ENCODE data around the gene CDH12.

CDH12 gene

DNA sequence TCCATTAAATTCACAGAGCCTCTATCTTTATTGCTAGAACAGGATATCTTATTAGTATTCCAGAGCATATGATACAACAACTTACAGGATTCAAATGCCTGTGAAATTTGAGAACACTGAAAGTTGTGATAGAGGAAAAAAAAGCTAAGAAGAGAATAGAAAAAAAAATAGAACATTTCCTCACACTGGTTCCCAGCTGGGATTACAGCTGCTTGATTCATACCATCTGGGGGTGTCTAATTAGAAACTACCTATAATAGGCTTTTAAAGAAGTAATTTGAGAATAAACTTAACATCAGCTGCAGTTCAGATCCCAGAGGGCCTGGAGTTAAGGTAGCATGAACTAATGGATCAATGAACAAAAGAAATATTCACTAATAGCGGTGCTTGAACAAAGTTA, 922.0 kb downstream of the CDH12 start:
- no peak for FAIRE-seq
- TF ChIP-seq POLR2A (IDR thresholded peaks at IDR 0.05; ENCODE audit: low read depth, low read length) (no peak), POLR2AphosphoS5 (IDR thresholded peaks at IDR 0.05; ENCODE audit: low read depth, low read length) (no peak), TAF1 (IDR thresholded peaks at IDR 0.05; ENCODE audit: borderline replicate concordance, low read depth, low read length) (no peak)
- DNase-seq (ENCODE audit: insufficient read length) = no peak

DNA sequence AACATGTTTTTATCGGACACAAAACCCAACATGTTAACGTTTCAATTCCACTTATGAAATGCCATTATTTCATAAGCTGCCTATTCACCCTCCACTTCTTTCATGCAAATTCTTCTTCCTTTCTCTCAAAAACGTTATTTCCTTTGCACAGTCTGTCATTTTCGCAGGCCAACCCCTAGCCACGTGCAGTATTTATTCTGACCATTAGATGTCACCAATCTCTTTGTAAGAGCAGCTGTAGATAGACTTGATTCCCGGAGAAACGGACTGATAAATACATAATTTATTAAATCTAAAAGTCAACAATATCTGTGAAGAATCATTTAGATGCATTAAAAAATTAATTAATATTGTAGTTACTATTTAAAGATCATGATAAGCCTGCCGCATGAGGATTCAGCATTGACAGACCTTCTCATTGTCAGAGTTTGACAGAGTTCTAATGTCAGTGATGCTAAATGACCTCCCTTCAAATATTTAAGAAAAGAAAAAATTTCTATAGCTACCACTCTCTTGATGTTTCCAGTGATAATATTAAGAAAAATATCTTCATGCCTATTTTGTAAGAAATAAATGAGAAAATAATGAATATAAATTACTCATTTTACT, 933.6 kb downstream of the CDH12 start:
- DNase-seq (ENCODE audit: insufficient read length) (no peak), FAIRE-seq (peak; percentile 77)
- TF ChIP-seq POLR2AphosphoS5 (IDR thresholded peaks at IDR 0.05; ENCODE audit: low read depth, low read length) (no peak), POLR2A (IDR thresholded peaks at IDR 0.05; ENCODE audit: low read depth, low read length) (no peak), TAF1 (IDR thresholded peaks at IDR 0.05; ENCODE audit: borderline replicate concordance, low read depth, low read length) (no peak)

DNA sequence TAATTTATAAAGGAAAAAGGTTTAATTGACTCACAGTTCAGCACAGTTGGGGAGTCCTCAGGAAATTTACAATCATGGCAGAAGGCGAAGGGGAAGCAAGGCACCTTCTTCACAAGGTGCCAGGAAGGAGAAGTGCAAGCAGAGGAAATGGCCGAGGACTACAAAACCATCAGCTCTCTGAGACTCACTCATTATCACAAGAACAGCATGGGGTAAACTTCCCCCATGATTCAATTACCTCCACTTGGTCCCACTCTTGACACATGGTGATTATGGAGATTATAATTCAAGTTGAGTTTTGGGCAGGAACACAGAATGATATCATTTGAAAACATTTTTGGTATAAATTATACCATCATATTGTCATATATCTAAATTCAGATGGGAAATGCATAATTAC, 934.7 kb downstream of the CDH12 start:
- no peak for DNase-seq (ENCODE audit: insufficient read length)
- no peak for FAIRE-seq
- TF ChIP-seq TAF1 (IDR thresholded peaks at IDR 0.05; ENCODE audit: borderline replicate concordance, low read depth, low read length) (no peak), POLR2A (IDR thresholded peaks at IDR 0.05; ENCODE audit: low read depth, low read length) (no peak), POLR2AphosphoS5 (IDR thresholded peaks at IDR 0.05; ENCODE audit: low read depth, low read length) (no peak)

DNA sequence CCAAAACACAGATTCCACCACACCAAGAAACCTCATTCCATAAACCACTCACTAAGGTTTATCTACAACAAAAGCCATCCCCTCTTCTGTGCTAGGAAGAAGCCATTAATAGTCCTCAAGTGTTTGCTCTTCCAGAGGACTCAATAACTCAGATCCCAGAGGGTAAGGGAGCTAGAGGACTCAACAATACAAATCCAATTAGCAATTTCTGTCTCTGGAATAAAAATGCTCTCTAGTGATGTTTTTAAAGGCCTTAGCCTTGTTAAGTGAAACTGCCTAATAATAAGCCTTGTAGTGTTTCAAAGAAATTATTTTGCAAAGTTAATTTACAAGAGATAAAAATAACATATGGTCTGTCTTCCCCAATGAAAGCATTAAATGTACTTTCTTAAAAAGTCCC, 942.4 kb downstream of the CDH12 start:
- FAIRE-seq (no peak), DNase-seq (ENCODE audit: insufficient read length) (no peak)
- TF ChIP-seq POLR2AphosphoS5 (IDR thresholded peaks at IDR 0.05; ENCODE audit: low read depth, low read length) = no peak

DNA sequence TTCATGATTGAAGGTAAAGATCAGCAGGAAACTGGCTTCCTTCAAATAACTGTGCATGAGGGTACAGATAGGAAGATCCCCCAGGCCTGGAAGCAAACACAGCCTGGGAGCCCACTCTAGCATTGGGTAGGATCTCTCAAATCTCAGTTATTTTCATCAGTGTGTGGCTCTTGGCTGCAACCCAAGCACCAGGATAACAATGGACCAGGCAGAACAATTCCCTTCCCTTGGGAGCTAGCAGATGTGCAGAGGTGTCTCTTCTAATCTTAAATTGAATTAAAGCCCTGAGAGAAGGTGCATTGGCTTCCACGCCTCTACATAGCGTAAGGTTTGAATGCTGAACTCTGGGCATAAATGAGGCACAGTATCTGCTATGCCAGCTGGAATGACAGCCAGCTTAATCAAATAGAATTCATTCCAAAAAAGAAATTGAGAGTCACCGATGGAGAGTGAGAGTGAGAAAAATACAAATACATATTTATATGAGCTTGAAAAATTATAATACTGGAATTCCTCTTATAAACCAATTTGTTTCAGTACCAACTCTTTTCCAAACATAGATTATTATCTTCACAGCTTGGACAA, 957.3 kb downstream of the CDH12 start:
- TF ChIP-seq POLR2AphosphoS5 (IDR thresholded peaks at IDR 0.05; ENCODE audit: low read depth, low read length) (no peak), POLR2A (IDR thresholded peaks at IDR 0.05; ENCODE audit: low read depth, low read length) (no peak), TAF1 (IDR thresholded peaks at IDR 0.05; ENCODE audit: borderline replicate concordance, low read depth, low read length) (no peak)
- DNase-seq (ENCODE audit: insufficient read length) (no peak), FAIRE-seq (no peak)

DNA sequence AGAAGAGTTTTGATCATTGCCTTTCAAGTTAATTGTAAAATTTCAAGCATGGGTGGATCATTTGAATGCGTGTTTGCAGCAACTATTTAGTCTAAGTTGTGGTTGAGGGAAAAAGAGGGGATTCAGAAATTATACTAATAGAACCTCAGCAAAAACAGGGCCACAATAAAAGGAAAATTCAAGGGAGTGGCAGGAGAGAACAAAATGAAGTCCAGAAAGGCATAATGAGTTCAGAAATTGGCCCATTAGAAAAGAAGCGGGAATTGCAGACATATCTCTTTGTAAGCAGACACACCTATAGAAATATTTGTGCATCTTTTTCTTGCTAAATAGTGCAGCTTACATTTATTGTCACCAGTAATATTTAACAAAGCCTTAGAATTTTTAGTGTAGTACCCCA, 960.0 kb downstream of the CDH12 start:
- TF ChIP-seq POLR2AphosphoS5 (IDR thresholded peaks at IDR 0.05; ENCODE audit: low read depth, low read length) (no peak), TAF1 (IDR thresholded peaks at IDR 0.05; ENCODE audit: borderline replicate concordance, low read depth, low read length) (no peak), POLR2A (IDR thresholded peaks at IDR 0.05; ENCODE audit: low read depth, low read length) (no peak)
- no peak for DNase-seq (ENCODE audit: insufficient read length)
- no peak for FAIRE-seq

DNA sequence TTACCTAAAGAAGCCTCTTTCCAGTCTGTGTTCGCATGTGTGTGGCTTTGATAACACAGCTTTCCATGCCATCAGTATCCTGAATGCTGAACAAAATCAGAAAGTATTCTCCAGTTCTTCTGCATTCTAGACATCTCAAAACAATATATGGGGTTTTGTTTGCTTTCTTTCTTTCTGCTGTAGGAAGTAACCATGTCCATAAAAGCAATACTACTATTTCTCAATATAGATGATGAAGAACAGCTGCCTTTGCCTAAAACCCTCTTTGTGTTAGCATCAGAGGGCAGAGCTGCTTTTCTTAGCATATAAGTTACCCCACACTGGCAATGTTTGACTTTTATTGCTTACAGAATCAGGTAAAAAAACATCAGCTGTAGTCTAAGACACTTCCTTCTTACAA, 963.6 kb downstream of the CDH12 start:
- no peak for FAIRE-seq
- TF ChIP-seq TAF1 (IDR thresholded peaks at IDR 0.05; ENCODE audit: borderline replicate concordance, low read depth, low read length) (no peak), POLR2A (IDR thresholded peaks at IDR 0.05; ENCODE audit: low read depth, low read length) (no peak), POLR2AphosphoS5 (IDR thresholded peaks at IDR 0.05; ENCODE audit: low read depth, low read length) (no peak)

DNA sequence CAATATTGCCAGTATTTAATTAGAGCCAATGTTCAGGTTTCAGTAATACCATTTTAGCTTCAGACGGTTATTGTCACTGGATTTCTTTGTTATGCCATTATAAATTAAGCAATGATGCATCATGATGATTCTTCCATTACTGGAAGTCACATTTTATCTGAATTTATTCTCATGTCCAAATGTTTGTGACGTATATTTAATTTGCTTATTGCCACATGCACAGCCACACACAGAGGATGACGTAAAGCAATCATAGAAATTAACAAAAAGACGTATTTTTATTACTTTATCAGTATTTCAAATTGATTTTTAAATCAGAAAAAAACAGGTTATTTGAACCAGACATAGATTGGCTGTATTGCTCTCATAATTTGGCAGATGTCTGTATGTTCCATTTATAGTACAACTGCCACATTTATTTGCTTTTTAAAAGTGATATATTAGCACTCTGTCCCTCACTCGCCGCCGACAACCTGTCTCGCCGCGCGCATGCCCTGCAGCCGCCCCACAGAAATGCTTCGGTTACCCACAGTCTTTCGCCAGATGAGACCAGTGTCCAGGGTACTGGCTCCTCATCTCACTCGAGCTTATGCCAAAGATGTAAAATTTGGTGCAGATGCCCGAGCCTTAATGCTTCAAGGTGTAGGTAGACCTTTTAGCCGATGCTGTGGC, 970.9 kb downstream of the CDH12 start:
- FAIRE-seq (no peak), DNase-seq (ENCODE audit: insufficient read length) (no peak)
- no peak for TF ChIP-seq POLR2AphosphoS5 (IDR thresholded peaks at IDR 0.05; ENCODE audit: low read depth, low read length)
- no peak for TF ChIP-seq TAF1 (IDR thresholded peaks at IDR 0.05; ENCODE audit: borderline replicate concordance, low read depth, low read length)
- no peak for TF ChIP-seq POLR2A (IDR thresholded peaks at IDR 0.05; ENCODE audit: low read depth, low read length)

More for the DNA sequence above, 963.6 kb downstream of the CDH12 start:
- DNase-seq (ENCODE audit: insufficient read length) = no peak

DNA sequence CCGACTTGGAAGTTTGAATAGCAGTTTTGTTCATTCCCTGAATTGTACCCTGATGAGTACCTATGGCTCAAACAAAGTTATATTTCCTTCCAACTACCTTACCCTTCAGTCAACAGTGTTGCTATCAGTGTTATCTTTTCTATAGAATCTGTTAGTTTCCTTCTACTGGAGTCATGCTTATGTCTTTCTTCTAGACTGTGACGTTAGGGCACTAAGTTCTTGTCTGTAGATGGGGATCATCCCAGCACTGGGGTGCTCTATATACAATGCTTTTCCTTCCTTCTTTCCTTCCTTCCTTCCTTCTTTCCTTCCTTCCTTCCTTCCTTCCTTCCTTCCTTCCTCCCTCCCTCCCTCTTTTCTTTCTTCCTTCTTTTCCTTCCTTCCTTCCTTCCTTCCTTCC, 973.0 kb downstream of the CDH12 start:
- no peak for DNase-seq (ENCODE audit: insufficient read length)
- FAIRE-seq = no peak

DNA sequence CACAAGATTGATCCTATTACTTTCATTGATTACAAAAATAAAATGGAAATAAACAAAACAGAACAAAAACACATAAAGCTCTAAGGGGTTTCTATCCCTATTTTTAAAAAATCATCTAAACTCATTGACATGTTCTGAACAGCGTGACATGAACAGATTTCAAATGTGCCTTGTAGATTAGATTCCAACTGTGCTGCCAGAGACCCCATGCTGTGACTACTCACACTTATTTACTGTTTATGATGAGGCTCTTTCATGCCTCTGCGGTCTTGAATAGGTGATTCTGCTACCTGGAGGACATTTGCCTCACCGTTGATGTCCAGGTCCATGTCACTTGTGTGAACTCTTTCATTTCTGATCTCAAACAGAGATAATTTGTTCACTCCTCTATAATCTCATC, 990.2 kb downstream of the CDH12 start:
- DNase-seq (ENCODE audit: insufficient read length) (no peak), FAIRE-seq (no peak)
- TF ChIP-seq POLR2AphosphoS5 (IDR thresholded peaks at IDR 0.05; ENCODE audit: low read depth, low read length) = no peak
- no peak for TF ChIP-seq TAF1 (IDR thresholded peaks at IDR 0.05; ENCODE audit: borderline replicate concordance, low read depth, low read length)
- no peak for TF ChIP-seq POLR2A (IDR thresholded peaks at IDR 0.05; ENCODE audit: low read depth, low read length)

More for the DNA sequence above, 973.0 kb downstream of the CDH12 start:
- TF ChIP-seq POLR2A (IDR thresholded peaks at IDR 0.05; ENCODE audit: low read depth, low read length) (no peak), POLR2AphosphoS5 (IDR thresholded peaks at IDR 0.05; ENCODE audit: low read depth, low read length) (no peak), TAF1 (IDR thresholded peaks at IDR 0.05; ENCODE audit: borderline replicate concordance, low read depth, low read length) (no peak)

DNA sequence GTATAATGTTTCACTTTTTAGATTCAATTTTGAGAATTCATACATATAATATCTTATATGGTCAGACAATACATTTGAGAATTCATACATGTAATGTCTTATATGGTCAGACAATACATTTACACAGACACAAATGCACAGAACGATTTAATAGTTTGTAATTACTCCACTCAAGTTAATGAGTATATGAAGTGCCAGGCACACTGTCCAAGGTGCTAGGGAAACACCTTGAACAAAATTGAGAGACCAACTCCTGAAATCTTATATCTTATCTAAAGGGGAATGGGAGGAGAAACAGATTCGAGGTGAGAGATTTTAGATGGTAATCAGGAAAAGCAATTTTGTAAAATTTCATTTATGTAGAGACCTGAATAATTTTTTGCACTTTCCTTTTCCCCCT, 994.7 kb downstream of the CDH12 start:
- FAIRE-seq (no peak), DNase-seq (ENCODE audit: insufficient read length) (no peak)
- TF ChIP-seq POLR2AphosphoS5 (IDR thresholded peaks at IDR 0.05; ENCODE audit: low read depth, low read length) (no peak), TAF1 (IDR thresholded peaks at IDR 0.05; ENCODE audit: borderline replicate concordance, low read depth, low read length) (no peak), POLR2A (IDR thresholded peaks at IDR 0.05; ENCODE audit: low read depth, low read length) (no peak)

DNA sequence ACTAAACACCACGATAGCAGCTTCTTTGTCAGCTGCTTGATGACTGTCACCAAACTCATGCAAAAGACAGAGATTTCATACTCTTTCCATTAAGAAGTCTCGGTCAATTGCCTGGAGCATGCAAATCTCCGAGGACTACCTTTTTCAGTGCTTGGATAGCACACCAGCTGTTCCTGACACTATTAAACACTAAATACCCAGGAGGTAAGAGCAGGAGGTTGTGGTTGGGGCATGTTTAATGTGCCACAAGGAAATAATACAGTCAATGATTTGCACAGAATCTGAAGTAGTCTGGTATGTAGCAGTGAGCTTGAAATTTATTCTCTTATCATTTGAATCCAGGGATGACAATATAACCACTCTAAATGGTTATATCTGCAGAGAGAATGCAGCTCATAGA, 996.2 kb downstream of the CDH12 start:
- no peak for FAIRE-seq
- TF ChIP-seq POLR2A (IDR thresholded peaks at IDR 0.05; ENCODE audit: low read depth, low read length) = no peak
- TF ChIP-seq POLR2AphosphoS5 (IDR thresholded peaks at IDR 0.05; ENCODE audit: low read depth, low read length) = no peak
- no peak for TF ChIP-seq TAF1 (IDR thresholded peaks at IDR 0.05; ENCODE audit: borderline replicate concordance, low read depth, low read length)
- no peak for DNase-seq (ENCODE audit: insufficient read length)

Measured in GM12892 (cell line).